Omental fat pad (tissue), 4 donors: ENCODE measurements around the gene TANGO6. TPM values are rescaled to one million over a fixed set of nuclear protein-coding genes. Genes with fewer than 3 reads are reported as not detected.
"Not testable (repeated sequence)": the region's sequence is repeated elsewhere in the genome, so short reads cannot be mapped to it uniquely, and the experiment has no call there.

ENCODE experiments used
- ATAC-seq: fragments of 150-250 bp; one replicate; pipeline ENCODE4 v1.9.1; 2016; ENCODE audit warnings: mild to moderate bottlenecking, moderate library complexity; ENCODE audit not compliant: low FRiP score
- DNase-seq: peaks from one replicate; pipeline ENCODE4 v3.0.0-alpha.2; 2019; ENCODE audit warnings: low spot score
- total RNA-seq, 4 donors: library from RNA; depleted of rRNA; stranded (reverse); fragments of >200 nt; gene quantifications; one replicate each; pipeline ENCODE4 v1.1.0, GENCODE V29; 2016
- TF ChIP-seq, protein P1 (sequence below), 3 donors: fragments of 450-650 bp; IDR thresholded peaks; one replicate each; pipeline ENCODE4 v1.5.1; 2016 to 2017; ENCODE audit warnings: antibody characterized with exemption in 3 of 3, mild to moderate bottlenecking in 3 of 3, moderate library complexity in 2 of 3

Gene TANGO6
- total RNA-seq, 4 donors from 2014 or later, result 15.1 to 26.2 (median 19.8) TPM

DNA sequence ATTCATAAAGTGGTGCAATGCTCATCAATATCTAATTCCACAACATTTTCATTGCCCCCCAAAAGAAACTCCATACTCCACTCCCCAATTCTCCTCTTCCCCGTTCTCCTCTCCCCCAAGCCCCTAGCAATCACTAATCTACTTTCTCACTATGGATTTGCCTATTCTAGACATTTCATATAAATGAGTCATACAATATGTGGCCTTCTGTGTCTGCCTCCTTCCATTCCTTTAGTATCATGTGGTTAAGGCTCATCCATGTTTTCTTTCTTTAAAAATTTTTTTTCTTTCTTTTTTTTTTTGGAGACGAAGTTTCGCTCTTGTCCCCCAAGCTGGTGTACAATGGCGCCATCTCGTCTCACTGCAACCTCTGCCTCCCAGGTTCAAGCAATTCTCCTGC lies 205.8 kb downstream of the TANGO6 start:
- DNase-seq, result no peak
- TF ChIP-seq, protein P1, sequence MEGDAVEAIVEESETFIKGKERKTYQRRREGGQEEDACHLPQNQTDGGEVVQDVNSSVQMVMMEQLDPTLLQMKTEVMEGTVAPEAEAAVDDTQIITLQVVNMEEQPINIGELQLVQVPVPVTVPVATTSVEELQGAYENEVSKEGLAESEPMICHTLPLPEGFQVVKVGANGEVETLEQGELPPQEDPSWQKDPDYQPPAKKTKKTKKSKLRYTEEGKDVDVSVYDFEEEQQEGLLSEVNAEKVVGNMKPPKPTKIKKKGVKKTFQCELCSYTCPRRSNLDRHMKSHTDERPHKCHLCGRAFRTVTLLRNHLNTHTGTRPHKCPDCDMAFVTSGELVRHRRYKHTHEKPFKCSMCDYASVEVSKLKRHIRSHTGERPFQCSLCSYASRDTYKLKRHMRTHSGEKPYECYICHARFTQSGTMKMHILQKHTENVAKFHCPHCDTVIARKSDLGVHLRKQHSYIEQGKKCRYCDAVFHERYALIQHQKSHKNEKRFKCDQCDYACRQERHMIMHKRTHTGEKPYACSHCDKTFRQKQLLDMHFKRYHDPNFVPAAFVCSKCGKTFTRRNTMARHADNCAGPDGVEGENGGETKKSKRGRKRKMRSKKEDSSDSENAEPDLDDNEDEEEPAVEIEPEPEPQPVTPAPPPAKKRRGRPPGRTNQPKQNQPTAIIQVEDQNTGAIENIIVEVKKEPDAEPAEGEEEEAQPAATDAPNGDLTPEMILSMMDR (IDR thresholded peaks at IDR 0.05), result no peak
- ATAC-seq, result no peak

GRCh38 chr16:69049603-69050375 lies 206.5 kb downstream of the TANGO6 start:
- DNase-seq (no peak), ATAC-seq (no peak)
- TF ChIP-seq, protein P1 (IDR thresholded peaks at IDR 0.05), result no peak

DNA sequence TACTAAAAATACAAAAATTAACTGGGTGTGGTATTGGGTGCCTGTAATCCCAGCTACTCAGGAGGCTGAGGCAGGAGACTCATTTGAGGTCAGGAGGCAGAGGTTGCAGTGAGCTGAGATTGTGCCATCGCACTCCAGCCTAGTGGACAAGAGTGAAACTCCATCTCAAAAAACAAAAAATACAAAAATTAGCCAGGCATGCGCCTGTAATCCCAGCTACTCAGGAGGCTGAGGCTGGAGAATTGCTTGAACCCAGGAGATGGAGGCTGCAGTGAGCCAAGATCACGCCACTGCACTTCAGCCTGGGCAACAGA lies 208.1 kb downstream of the TANGO6 start:
- not testable (repeated sequence) for DNase-seq

DNA sequence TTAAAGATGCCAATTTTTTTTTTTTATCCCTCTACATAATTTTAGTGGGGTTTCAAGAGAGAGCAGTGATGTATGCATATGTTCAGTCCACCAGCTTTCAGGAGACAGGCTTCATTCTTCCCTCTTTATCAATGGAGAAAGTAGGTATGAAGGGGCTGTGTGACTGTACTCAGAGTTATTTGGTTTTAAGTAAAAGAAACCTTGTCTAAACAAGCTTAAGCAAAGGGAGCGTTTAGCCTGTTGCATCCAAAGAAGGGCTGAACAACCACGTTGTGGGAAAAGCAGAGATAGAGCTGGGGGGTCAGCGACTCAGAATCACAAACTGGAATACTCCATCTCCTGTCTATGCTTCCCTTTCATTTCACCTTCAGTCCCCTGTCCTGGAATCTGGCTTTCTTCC lies 211.7 kb downstream of the TANGO6 start:
- TF ChIP-seq, protein P1 (IDR thresholded peaks at IDR 0.05), result no peak
- DNase-seq (no peak), ATAC-seq (no peak)

More for the DNA sequence above, 208.1 kb downstream of the TANGO6 start:
- not testable (repeated sequence) for ATAC-seq

DNA sequence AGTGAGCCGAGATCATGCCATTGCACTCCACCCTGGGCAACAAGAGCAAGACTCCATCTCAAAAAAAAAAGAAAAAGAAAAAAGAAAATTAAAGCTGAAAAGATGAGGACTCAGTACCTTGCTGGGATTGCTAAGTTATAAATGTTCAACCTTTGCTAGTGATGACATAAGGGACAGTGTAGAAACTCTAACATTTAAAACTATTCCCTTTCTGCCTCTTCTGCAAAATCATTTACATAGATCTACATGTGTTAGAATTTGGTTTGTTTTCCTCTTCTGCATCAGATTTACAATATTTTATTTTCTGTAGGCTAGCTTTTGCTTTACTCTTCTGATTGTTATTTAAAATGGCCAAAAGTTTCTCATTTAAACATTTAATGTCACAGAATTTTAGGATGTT lies 212.6 kb downstream of the TANGO6 start:
- ATAC-seq, result no peak
- DNase-seq, result no peak
- TF ChIP-seq, protein P1 (IDR thresholded peaks at IDR 0.05), result no peak

DNA sequence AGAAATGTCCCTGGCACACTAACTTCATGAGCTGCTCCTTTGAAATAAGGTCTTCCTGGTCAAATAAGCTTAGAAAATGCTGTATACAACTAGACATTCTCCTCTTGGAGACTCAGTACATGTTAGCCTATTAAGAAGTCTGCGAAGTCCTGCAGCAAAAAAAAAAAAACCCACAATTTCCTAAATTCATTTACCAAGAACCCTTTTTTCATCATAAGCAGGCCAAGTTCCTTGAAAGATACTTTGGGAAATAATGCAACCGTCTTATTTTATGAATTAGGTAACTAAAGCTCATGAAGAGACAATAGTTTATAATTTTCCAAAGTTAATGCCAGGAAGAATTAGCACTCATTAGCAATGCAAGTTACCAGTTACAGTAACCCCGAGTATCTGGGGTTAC lies 213.1 kb downstream of the TANGO6 start:
- ATAC-seq, result no peak
- no peak for DNase-seq
- TF ChIP-seq, protein P1 (IDR thresholded peaks at IDR 0.05), result no peak

GRCh38 chr16:69057400-69058378 lies 214.4 kb downstream of the TANGO6 start:
- TF ChIP-seq, protein P1 (IDR thresholded peaks at IDR 0.05), result no peak
- ATAC-seq (peak; percentile 98), DNase-seq (peak; percentile 26)

DNA sequence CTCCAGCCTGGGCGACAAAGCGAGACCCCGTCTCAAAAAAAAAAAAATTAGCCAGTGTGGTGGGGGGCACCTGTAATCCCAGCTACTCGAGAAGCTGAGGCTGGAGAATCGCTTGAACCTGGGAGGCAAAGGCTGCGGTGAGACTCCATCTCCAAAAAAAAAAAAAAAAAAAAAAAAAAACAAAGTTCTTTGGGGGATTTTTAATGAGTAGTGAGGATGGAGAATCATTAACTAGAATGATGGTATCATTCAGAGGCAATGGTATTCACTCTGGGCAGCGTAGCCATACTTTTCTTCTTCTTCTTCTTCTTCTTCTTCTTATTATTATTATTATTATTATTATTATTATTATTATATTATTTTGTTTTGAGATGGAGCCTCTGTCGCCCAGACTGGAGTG lies 220.2 kb downstream of the TANGO6 start:
- ATAC-seq, DNase-seq: not testable (repeated sequence)
